ENCODE measurements around the gene CA10. TPM values are rescaled to one million over a fixed set of nuclear protein-coding genes. Genes with fewer than 3 reads are reported as not detected.

CA10 gene
- total RNA-seq, 1 experiment from 2014 or later, result not detected

DNA sequence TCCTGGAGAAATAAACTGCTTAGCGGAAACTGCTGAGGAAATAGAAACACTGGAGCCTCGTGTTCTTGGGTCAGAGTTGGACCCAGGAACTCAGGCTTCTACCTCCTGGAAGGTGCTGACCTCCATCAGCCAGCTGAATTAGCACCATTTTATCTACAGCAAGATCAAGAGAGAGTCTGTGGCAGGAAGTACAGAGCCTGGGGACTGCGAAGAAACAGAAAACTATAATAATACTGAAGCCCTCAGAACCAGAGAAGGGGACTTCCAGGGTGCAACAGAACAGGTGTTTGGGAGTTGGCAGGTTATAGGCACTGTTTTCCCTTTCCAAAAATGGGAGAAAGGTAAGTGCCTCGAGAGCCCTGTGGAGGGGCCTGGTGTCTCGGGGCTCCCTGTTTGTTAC is 379.7 kb downstream of the CA10 start:
- Histone ChIP-seq H3K27ac (no peak overlapping the region), H3K79me2 (ENCODE audit: low read depth) (no peaks in the 10 kb centered on the region), H2AFZ (no peak overlapping the region), H4K20me1 (ENCODE audit: insufficient read depth) (no peaks in the 10 kb centered on the region), H3K36me3 (ENCODE audit: low read depth) (no peaks in the 10 kb centered on the region), H3K9me2 (ENCODE audit: insufficient read depth) (no peaks in the 10 kb centered on the region), H3K4me1 (replicated peaks; ENCODE audit: insufficient read depth) (no peaks in the 10 kb centered on the region), H3K9me3 (ENCODE audit: insufficient read depth, low read depth) (no peaks in the 10 kb centered on the region), H3K4me3 (no peak overlapping the region), H3F3A (ENCODE audit: insufficient read depth, low read depth) (no peaks in the 10 kb centered on the region), H3K27me3 (ENCODE audit: insufficient read depth, low read depth) (0 out of 2 replicates have a peak, but pooled peaks cover 4% of the 10 kb centered on the region), H3K4me2 (no peak overlapping the region)
- no TSS peak for BruUV-seq (replicated peaks)
- intact Hi-C loops (cut with micrococcal nuclease; ENCODE audit: unreplicated experiment), result no loop called here
- POLR2A ChIA-PET (ENCODE audit: unreplicated experiment), result no interaction called here
- no peak for DNase-seq
- CTCF ChIA-PET, result no interaction called here
- TF ChIP-seq, protein P1, sequence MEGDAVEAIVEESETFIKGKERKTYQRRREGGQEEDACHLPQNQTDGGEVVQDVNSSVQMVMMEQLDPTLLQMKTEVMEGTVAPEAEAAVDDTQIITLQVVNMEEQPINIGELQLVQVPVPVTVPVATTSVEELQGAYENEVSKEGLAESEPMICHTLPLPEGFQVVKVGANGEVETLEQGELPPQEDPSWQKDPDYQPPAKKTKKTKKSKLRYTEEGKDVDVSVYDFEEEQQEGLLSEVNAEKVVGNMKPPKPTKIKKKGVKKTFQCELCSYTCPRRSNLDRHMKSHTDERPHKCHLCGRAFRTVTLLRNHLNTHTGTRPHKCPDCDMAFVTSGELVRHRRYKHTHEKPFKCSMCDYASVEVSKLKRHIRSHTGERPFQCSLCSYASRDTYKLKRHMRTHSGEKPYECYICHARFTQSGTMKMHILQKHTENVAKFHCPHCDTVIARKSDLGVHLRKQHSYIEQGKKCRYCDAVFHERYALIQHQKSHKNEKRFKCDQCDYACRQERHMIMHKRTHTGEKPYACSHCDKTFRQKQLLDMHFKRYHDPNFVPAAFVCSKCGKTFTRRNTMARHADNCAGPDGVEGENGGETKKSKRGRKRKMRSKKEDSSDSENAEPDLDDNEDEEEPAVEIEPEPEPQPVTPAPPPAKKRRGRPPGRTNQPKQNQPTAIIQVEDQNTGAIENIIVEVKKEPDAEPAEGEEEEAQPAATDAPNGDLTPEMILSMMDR (conservative IDR thresholded peaks at IDR 0.05), result no peak
- no peak for TF ChIP-seq EZH2 (IDR thresholded peaks at IDR 0.05; ENCODE audit: low read depth)

DNA sequence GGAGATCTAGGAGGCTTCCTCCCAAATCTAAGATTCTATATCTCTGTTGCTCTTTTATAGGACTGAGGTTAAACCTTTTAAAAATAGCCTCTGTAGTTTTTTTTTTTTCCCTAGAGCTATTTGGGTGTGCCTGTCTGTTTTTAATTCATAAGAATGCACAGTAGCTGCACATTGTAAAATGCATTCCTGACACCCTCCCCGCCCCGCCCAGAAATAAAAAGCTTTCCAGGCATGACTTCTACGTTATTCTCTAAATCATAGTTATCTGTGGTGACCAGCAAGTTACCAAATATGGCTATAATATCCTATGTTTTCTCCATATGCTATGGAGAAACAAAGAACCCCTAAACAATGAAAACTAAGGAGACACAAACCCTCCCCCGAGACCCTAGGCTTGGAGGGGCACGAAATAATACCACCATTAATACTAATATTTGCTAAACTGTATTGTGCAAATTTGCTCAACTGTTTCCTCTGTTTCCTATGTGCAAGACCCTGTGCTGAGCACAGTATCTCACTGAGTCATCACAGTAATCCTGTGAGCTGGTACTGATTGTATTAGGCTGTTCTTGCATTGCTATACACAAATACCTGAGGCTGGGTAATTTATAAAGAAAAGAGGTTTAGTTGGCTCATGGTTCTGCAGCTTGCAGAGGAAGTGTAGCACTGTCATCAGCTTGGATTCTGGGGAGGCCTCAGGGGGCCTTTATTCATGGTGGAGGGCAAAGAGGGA is 388.3 kb downstream of the CA10 start:
- Histone ChIP-seq H3K9me2 (ENCODE audit: insufficient read depth) (no peaks in the 10 kb centered on the region), H4K20me1 (ENCODE audit: insufficient read depth) (no peaks in the 10 kb centered on the region), H3K4me3 (no peak overlapping the region), H3F3A (ENCODE audit: insufficient read depth, low read depth) (no peaks in the 10 kb centered on the region), H3K36me3 (ENCODE audit: low read depth) (no peaks in the 10 kb centered on the region), H3K4me1 (replicated peaks; ENCODE audit: insufficient read depth) (no peaks in the 10 kb centered on the region), H3K79me2 (ENCODE audit: low read depth) (no peaks in the 10 kb centered on the region), H3K27me3 (ENCODE audit: insufficient read depth, low read depth) (no peaks in the 10 kb centered on the region), H3K27ac (no peak overlapping the region), H2AFZ (no peak overlapping the region), H3K4me2 (no peak overlapping the region), H3K9me3 (ENCODE audit: insufficient read depth, low read depth) (no peaks in the 10 kb centered on the region)
- no peak for TF ChIP-seq EZH2 (IDR thresholded peaks at IDR 0.05; ENCODE audit: low read depth)
- TF ChIP-seq, protein P1 (conservative IDR thresholded peaks at IDR 0.05), result no peak
- no peak for DNase-seq
- ChIA-PET CTCF (no interaction called here), POLR2A (ENCODE audit: unreplicated experiment) (no interaction called here)
- intact Hi-C loops (cut with micrococcal nuclease; ENCODE audit: unreplicated experiment), result no loop called here
- no TSS peak for BruUV-seq (replicated peaks)

DNA sequence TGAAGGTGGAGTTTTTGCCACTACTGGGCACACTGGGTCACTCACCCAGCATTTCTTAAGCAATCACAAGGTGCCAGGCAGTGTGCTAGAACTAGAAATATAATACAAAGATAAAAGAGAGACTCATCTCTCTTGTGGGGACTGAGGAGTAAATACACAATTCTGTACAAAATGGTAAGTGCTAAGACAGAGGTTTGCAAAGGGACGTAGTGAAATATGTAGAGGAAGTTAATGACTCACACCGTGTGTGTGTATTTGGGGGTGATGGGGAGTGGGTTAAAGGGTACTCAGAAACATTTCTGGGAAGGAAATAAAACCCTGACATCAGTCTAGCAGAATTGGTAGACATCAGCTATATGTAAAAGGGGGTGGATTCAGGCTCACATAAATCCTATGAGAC is 389.3 kb downstream of the CA10 start:
- Histone ChIP-seq H2AFZ (no peak overlapping the region), H3K79me2 (ENCODE audit: low read depth) (no peaks in the 10 kb centered on the region), H3K27me3 (ENCODE audit: insufficient read depth, low read depth) (no peaks in the 10 kb centered on the region), H3K9me2 (ENCODE audit: insufficient read depth) (no peaks in the 10 kb centered on the region), H3K4me1 (replicated peaks; ENCODE audit: insufficient read depth) (no peaks in the 10 kb centered on the region), H3K9me3 (ENCODE audit: insufficient read depth, low read depth) (no peaks in the 10 kb centered on the region), H3K4me3 (no peak overlapping the region), H3K27ac (no peak overlapping the region), H3K4me2 (no peak overlapping the region), H4K20me1 (ENCODE audit: insufficient read depth) (no peaks in the 10 kb centered on the region), H3K36me3 (ENCODE audit: low read depth) (no peaks in the 10 kb centered on the region), H3F3A (ENCODE audit: insufficient read depth, low read depth) (no peaks in the 10 kb centered on the region)
- ChIA-PET POLR2A (ENCODE audit: unreplicated experiment) (no interaction called here), CTCF (no interaction called here)
- intact Hi-C loops (cut with micrococcal nuclease; ENCODE audit: unreplicated experiment), result no loop called here
- TF ChIP-seq, protein P1 (conservative IDR thresholded peaks at IDR 0.05), result no peak
- no peak for TF ChIP-seq EZH2 (IDR thresholded peaks at IDR 0.05; ENCODE audit: low read depth)
- no peak for DNase-seq
- BruUV-seq (replicated peaks), result no TSS peak

All from PC-9 (cell line).